ENCODE results near the gene TM6SF1.
"Not testable (repeated sequence)": the region's sequence is repeated elsewhere in the genome, so short reads cannot be mapped to it uniquely, and the experiment has no call there.

Gene TM6SF1

DNA sequence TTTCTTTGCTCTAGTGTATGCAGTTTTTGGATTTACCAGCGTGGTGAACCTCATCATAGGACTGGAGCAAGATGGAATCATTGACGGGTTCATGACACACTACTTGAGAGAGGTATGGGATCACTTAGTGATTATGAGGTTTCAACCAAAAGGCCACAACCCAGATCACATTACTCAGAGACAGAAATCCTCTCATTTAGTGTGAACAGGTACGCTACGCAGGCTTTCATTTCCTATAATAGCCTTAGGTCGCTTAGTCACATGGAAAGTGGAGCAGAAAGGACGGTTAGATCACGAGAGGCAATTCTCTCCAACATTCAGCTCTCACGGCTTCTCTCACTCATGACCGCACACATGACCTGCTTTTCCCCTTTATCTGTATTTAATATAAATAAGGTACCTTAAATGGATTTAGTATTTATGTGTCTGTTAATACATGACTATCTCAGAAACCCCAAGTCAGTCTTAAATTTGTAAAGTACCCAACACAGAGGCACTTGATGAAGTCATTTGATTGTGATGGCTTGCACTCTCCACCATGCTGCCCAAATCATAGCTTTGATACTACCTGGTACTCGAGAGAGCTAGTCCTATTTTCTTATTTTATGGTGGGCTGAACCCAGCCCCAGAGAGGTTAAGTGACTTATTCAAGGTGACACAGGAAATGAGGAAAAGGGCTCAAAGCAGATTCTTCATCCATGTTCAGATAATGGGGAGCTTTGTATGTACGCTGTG lies 8.6 kb downstream of the TM6SF1 start:
- no peak for DNase-seq (ENCODE audit: low spot score)

DNA sequence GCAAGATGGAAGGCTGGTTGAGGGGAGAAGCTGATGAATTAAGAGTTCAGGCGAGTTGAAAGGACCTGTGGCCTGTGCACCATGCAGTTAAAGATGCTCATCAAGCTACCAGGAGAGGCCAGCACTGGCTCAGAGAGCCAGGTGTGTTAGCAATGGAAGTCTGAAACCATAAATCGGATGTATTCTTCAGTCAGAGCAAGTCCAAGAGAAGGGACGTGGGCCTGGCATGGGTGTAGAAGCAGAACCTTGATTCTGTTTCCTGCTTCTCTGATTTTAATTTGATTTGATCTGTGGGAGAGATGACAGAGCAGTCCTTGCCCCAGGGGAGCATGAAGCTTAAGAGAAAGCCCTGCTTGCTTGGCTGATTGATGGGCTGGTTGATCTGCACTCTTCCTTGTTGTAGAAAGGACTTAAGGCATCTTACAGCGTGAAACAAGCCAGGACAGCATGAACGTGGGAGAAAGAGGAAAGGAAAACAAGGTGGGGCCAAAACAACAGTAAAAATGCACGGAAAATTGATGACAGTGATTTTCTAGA lies 10.9 kb downstream of the TM6SF1 start:
- DNase-seq (ENCODE audit: low spot score) = no peak

DNA sequence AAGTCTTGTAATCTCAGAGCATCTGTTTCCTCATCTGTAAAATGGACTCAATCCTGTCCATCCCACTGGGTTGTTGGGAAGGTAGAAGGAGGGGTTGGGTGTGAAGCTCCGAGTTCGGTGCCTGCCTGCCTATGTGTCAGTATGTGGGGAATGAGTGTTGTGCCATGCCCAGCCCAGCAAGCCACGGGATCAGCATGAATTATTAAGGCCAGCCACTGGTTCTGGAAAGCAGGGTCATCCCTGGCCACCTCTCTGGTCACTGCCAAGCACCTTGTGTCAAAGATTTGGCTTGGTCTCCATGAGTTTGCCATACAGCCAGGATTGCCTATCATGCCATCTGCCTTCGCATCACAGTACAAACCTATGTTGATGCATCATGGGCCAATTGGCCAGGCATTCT lies 11.5 kb downstream of the TM6SF1 start:
- DNase-seq (ENCODE audit: low spot score) = no peak

DNA sequence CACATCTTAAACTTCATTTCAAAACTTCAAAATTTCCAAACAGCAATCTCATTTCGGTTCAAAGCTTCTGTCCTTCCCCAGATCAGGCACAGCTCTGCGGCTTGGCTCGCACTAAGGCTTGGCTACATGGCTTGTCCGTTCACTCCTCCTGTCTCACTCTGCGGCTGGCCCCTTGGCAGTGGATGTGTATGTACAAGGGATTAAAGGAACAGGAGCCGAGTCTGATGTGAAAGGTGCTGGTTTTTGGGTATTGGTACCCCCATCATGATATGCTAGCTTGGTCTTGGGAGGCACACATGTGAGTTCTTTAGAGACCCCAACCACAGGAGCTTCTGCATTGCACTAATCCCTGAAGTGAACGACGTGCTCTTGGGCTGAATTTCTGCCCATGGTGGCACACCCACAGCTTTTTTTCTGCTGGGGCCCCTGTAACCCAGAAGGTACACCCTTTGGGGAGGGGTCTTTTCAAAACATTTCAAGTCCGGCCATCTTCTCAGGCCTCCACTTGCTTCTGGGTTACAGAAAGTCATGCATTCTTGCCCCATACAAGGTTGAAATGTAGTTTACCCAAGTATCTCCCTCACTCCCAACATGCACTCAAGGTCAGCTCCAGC lies 12.6 kb downstream of the TM6SF1 start:
- no peak for DNase-seq (ENCODE audit: low spot score)

DNA sequence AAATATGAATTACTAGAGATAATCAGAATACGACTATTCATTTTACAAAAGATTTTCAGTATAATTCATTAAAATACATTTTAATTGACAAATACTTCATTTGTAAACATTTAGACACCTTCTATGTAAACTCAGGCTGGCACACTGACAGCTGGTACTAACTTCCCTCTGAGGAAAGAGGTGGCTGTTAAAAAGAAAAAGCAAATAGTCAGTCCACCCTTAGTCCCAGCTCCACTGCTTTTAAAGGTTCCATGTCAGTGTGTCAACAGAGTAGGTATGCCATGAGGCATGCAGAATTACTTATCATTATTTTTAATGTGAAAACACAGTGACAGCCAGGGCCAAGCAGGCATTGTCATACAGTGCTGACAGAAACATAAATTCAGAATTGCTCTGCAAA lies 16.1 kb downstream of the TM6SF1 start:
- DNase-seq (ENCODE audit: low spot score) = no peak

DNA sequence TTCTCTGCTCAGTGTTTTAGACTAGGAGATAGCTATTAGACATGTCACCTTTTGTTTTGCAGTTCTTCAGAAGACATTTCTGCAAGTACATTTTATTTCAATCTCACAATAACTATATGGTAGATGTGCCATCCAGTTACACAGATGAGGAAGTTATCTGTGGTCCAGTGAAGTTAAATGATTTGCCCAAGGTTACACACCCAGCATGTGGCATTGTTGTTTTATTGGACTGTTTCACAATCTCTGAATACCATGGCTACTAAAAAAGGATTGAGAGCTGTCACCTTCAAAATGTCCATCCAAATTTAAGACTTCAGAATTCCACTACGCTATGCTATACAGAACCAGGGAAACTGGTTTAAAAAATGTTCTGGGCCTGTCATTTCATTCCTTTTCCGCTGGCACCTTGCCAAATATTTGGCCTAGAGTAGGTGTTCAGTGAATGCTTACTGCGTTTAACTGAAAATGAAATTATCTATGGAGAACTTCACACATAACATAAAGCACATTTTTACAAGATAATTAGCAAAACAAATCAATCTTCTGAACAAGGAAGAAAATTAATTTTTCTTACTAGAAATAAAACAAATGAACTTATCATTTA lies 20.2 kb downstream of the TM6SF1 start:
- no peak for DNase-seq (ENCODE audit: low spot score)

DNA sequence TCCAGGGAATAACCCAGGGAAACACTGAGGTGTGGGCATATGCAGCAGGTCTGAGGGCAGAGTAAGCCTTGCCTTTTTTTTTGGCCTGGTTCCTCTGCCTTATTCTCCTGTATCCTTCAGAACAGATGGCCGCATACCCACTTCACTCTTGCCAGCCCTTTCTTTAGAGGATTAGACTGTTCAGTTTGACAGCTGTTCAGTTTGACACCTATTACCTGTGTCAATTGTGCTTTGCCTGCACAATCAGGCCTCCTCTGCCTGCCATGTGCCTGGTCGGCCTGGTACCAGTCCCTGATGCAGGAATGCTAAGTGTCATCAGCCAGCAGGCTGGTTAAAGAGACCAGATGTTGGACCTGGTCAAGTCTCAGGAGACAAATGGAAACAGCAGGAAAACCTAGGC lies 22.3 kb downstream of the TM6SF1 start:
- no peak for DNase-seq (ENCODE audit: low spot score)

DNA sequence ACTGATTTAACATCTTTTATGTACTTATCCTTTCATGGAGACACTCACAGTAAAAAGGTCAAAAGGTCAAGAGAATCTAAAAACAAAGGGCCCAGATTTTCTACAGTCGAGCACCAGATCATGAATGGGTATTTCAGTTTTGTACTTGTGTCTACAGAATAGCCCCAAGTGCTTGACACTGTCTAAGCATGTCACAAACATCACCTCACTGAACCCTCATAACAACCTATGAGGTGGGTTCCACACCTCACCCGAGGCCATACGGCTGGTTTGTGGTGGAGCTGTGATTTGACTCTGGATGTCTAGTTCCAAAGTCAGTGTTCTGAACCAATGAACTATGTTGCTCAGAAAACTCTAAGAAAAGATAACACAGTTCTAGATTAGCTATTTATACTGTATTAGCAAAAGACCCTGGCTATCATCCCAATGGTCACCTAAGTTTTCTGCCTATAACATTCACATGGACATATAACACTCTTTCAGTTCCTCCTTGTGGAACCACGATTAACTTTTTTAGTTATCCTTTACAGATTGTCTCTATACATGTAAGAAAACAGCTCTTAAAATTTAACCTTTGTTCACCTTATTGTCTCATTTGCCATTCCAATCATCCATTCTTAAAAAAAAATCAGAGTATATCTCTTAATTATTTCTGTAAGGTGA lies 25.5 kb downstream of the TM6SF1 start:
- no peak for DNase-seq (ENCODE audit: low spot score)

DNA sequence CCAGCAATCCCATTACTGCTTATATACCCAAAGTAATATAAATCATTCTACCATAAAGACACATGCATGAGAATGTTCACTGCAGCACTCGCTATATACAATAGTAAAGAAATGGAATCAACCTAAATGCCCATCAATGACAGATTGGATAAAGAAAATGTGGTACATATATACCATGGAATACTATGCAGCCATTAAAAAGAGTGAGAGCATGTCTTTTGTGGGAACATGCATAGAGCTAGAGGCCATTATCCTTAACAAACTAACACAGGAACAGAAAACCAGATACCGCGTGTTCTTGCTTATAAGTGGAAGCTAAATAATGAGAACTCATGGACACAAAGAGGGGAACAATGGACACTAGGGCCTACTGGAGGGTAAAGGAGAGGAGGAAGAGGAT lies 34.7 kb downstream of the TM6SF1 start:
- not testable (repeated sequence) for DNase-seq (ENCODE audit: low spot score)

DNA sequence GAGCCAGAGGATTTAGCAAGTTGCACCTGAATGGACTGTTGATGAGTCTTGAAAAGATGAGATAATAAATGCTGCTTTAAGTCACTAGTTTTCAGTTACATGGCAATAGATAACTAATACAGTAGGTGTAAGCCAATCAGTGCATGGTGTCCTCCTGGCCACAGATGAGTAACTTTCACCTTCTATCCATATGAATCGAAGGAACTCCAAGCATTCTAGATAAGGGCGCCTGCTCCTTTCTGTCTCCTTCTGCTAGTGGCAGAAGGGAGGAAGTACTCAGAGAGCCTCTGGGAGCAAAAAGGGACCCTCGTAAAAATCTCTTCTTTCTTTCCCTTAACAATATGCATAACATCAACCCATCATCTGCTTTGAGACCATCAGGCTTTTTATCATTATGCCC lies 37.3 kb downstream of the TM6SF1 start:
- DNase-seq (ENCODE audit: low spot score) = no peak

DNA sequence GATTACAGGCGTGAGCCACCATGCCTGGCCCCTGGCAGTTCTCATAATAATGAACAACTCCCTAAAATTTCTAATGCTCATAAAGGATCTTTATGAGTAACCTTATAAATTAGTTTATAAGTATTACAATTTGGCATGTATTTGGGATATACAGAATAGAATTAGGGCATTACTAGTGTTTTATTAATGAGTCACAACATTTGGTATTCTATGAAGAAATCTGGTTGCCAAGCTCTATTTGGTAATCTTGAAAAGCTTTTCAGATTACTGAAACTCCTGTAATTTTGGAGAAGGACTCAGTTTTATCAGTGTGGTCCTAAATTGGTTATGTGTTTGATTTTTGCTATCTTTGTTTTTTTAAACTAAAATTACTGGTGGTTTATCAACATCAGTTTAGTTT lies 45.8 kb downstream of the TM6SF1 start:
- DNase-seq (ENCODE audit: low spot score) = no peak

DNA sequence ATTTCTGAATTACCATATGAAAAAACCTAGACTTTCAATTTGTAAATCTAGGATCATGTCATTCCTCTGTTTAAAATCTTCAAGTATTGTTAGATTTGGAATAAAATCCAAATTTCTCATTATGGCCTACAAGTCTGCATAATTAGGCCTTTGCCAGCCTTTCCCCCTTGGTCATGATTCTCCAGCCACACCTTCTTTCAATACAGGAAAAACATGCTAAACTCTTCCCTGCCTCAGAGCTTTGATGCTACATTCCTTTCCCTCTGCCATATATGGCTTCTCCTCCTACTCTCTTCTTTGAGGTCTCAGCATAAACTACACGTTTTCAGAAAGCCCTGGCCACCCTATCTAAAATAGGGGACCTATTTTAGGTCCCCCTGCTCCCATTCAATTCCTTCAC lies 48.5 kb downstream of the TM6SF1 start:
- no peak for DNase-seq (ENCODE audit: low spot score)

DNA sequence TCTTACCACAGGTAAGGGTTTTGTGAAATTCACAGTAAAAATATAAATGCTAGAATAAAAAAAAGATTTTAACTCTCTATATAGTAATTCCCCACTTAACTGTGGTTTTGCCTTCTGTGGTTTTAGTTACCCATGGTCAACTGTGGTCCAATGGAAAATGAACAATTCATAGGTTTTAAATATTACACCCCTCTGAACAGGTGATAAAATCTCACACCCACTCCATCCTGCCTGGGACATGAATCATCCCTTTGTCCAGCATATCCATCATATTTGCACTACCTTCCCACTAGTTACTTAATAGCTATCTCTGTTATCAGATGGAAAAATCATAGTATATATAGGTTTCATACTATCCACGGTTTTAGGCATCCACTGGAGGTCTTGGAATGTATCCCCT lies 50.9 kb downstream of the TM6SF1 start:
- no peak for DNase-seq (ENCODE audit: low spot score)

DNA sequence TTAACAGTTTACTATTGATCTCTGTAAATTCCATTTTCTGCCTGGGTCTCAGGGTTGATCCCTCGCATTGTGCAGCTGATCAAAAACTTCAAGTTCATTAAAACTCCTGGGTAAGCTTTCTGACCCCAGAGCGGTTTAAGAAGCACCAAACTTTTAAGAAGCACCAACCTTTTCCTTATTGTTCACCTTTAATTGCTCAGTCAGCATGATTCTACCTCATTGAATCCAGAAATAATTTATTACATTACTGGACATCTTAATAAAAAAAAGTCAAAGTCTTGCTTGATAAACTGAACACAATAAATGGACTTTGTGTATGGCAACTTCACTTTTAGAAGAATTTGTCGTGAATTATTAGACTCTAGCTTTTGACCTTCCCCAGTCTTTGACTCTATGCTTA lies 53.3 kb downstream of the TM6SF1 start:
- no peak for DNase-seq (ENCODE audit: low spot score)

DNA sequence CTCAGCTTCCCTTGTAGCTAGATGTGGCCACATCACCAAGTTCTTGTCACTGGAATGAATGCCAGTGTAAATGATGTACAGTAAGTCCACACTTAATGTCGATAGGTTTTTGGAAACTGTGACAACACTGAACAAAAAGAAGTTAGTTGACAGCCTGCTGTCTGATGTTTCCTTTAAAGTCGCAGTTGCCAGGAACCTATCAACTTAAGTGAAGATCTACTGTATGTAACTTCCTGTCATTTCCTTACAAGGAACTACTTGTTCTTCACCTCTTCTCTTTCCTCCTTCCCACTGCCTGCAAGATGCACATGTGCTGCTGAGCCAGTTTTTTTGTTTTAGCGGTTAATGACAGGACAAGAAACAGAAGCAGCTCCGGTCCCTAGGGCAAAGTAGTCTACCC lies 55.6 kb downstream of the TM6SF1 start:
- no peak for DNase-seq (ENCODE audit: low spot score)

DNA sequence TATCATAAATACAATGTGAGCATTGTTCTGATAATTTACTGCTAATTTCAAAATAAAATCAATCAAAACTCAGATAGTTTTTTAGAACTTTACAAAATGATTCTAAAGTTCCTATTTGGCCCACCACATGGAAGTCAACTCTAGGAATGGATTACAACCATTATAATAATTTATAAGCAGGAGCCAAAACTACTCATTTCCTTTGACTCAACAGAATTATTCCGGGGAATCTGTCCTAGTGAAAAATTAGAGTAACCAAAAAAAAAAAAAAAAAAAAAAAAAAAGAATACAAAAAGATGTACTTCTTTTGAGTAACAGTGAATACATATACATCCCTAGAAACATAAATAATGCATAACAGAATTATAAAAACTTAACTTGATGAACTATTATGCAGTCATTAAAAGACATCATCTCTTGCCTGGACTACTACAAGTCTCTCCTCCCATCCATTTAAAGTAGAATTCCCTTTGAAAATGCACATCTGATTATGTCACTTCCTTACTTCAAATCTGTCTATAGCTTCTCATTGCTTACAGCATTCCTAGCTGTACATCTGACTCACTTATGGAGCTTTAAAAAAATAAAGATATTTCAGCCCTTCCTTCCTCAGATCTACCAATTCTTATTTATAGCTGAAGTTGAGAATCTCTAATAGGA lies 56.8 kb downstream of the TM6SF1 start:
- peak; percentile 32 for DNase-seq (ENCODE audit: low spot score)

DNA sequence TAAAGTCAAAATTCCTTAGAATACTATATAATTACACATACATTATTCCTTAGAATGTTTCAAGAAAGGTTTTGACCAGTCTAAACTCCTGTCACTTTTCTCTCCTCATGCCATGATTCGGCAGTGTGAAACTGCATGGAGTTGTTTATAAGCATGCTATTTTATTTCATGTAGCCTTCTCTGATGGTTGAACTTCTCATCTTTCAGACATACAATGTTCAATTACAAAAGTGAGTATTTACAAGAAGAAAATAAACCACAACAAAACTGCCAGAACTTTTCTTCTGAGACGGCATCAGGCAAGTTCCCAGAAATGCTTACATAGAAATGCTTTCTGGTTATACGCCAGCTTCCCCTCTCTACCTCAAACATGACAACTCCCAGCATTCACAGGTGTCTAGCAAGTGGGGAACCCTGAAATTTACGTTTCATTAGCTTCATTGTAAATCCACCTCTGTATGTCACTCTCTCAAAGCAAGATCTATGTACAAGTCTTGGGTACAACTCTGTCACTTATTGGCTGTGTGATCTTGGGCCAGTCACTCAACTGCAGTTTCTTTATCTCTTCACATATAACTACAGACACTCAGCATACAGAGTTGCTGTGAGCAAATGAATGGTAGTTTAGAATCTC lies 57.4 kb downstream of the TM6SF1 start:
- no peak for DNase-seq (ENCODE audit: low spot score)

DNA sequence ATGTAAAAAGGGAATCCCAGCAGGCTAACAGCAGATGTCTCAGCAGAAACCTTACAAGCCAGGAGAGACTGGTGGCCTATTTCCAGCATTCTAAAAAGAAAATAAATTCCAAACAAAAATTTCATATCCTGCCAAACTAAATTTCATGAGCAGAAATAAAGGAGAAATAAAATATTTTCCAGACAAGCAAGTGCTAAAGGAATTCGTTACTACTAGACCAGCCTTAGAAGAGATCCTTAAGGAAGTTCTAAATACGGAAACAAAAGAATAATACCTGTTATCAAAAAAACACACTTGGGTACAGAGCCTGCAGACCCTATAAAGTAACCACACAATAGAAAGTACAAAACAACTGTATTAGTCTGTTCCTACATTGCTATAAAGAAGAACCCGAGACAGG lies 58.8 kb downstream of the TM6SF1 start:
- DNase-seq (ENCODE audit: low spot score) = no peak

DNA sequence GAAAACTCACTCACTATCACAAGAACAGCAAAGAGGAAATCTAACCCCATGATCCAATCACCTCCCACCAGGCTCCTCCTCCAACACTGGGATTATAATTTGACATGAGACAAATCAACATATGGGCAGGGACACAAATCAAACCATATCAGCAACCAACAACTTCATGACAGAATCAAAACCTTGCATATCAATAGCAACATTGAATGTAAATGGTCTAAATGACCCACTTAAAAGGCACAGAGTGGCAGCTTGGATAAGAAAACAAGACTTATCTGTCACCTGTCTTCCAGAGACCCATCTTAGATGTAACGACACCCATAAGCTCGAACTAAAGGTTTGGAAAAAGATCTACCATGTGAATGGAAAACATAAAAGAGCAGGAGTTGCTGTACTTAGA lies 59.4 kb downstream of the TM6SF1 start:
- DNase-seq (ENCODE audit: low spot score) = no peak

DNA sequence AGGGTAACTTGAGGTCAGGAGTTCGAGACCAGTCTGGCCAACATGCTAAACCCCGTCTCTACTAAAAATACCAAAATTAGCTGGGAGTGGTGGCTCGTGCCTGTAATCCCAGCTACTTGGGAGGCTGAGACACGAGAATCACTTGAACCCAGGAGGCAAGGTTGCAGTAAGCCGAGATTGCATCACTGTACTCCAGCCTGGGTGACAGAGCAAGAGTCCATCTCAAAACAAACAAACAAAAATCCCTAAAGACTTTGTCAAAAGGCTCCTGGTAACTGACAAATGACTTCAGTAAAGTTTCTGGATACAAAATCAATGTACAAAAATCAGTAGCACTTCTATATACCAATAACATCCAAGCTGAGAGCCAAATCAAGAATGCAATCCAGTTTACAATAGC lies 62.1 kb downstream of the TM6SF1 start:
- not testable (repeated sequence) for DNase-seq (ENCODE audit: low spot score)

DNA sequence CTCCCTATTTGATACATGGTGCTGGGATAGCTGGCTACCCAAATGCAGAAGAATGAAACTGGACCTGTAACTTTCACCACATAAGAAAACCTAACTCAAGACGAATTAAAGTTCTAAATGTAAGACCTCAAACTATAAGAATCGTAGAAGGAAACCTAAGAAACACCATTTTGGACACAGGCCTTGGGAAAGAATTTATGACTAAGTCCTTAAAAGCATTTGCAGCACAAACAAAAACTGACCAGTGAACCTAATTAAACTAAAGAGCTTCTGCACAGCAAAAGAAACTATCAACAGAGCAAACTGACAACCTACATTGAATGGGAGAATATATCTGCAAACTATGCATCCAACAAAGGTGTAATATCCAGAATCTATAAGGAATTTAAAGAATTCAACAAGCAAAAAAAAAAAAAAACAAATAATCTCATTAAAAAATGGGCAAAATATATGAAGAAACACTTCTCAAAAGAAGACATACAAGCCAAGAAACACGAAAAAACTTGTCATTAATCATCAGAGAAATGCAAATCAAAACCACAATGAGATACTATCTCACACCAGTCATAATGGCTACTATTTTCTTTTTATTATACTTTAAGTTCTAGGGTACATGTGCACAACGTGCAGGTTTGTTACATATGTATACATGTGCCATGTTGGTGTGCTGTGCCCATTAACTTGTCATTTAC lies 63.2 kb downstream of the TM6SF1 start:
- no peak for DNase-seq (ENCODE audit: low spot score)

Data from RKO (cell line).